GM12872 (cell line): ENCODE measurements around the gene CACNA2D3.

Source experiments
- TF ChIP-seq, protein P1 (sequence below): IDR thresholded peaks from 3 replicates; pipeline ENCODE4 v1.5.1; 2011; ENCODE audit warnings: low read depth, mild to moderate bottlenecking, low read length, moderate library complexity; ENCODE audit not compliant: insufficient read depth

Gene CACNA2D3

DNA sequence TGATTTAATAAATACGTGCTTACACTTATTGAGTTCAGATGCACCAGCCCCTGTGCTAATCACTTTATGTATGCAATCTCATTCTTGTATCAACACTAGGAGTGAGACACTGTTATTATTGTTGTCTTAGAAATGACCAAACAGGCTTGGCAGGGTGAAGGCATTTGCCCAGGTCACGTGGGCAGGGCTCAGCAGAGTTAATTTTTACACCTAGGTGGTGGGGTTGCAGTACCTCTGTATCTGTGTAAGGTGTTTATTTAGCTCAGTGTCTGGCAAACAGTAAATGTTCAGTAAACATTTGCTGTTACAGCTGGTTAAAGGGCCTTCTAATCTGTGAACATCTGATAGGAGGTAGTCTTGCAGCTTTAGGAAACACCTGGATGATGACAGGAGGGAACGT lies 200.0 kb downstream of the CACNA2D3 start:
- TF ChIP-seq, protein P1, sequence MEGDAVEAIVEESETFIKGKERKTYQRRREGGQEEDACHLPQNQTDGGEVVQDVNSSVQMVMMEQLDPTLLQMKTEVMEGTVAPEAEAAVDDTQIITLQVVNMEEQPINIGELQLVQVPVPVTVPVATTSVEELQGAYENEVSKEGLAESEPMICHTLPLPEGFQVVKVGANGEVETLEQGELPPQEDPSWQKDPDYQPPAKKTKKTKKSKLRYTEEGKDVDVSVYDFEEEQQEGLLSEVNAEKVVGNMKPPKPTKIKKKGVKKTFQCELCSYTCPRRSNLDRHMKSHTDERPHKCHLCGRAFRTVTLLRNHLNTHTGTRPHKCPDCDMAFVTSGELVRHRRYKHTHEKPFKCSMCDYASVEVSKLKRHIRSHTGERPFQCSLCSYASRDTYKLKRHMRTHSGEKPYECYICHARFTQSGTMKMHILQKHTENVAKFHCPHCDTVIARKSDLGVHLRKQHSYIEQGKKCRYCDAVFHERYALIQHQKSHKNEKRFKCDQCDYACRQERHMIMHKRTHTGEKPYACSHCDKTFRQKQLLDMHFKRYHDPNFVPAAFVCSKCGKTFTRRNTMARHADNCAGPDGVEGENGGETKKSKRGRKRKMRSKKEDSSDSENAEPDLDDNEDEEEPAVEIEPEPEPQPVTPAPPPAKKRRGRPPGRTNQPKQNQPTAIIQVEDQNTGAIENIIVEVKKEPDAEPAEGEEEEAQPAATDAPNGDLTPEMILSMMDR: no peak

GRCh38 chr3:54324103-54324502 lies 201.8 kb downstream of the CACNA2D3 start:
- TF ChIP-seq, protein P1: no peak

DNA sequence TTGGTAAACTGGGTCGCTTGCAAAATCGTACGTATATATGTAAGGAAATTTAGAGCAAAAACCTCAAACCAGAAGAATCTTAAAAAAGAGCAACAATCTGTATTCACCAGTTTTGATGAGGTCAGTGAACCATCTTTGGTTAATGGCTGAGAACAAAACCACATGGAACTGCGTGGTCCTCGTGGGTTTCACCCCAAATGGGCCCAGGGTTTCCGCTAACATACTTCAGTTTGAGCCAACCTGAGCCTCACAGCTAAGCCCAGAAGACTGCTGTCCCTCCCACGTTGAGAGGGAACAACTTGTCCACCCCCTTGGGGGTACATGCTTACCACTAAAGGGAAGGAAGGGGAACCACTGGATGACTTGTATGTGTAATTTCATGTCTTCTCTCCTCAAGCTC lies 204.6 kb downstream of the CACNA2D3 start:
- TF ChIP-seq, protein P1: no peak

DNA sequence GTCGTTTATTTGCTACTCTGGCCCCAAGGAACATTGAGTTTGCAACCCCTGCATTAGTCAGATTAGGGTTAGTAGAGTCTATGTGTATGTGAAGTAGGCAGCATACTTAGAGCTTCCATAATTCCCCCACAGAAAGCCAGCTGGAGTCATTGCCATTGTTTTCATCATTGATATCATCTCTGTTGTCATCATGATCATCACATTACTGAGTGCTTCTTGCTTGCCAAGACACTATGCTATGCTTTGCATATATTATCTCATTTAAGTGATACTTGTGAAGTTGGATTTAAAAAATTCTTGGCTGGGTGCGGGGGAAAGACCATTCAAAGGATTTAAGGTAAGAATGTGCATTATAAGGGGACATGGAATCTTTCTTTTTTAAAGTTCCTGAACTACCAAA lies 209.0 kb downstream of the CACNA2D3 start:
- TF ChIP-seq, protein P1: no peak

DNA sequence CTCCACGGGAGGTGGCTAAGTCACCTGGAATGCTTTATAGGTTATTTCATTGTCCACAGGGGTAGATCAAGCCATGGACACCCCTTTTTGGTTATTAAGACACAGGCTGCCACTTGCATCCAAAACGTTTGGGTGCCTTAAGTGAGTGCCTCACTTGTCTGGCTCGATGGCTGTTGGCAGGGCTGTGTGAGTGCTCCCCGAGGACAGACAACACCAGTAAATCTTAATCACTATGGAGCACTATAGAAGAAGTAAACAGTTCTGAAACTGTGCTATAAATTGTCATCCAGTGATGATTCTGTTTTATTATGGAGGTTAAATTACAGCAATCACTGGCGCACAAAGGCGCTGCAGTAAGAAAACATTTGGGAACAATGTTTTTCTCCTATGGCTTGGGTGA lies 215.5 kb downstream of the CACNA2D3 start:
- TF ChIP-seq, protein P1: no peak

GRCh38 chr3:54339608-54340007 lies 217.3 kb downstream of the CACNA2D3 start:
- TF ChIP-seq, protein P1: no peak

DNA sequence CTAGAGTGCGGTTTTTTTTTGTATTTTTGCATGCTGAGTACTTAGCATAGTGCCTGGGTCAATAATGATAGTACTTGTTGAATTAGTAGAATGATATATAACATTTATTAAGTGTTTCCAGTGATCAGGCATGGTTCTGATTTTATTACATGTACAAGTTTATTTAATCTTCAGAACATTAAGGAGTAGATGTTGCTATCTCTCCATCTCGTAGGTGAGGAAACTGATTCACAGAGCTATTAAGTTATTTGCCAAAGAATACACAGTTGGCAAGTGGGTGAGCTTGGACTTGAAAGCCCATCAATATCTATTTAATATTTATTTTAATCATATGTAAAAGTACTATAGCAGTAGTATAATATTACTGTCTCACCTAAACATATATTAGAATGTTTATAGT lies 219.5 kb downstream of the CACNA2D3 start:
- TF ChIP-seq, protein P1: no peak

- TF ChIP-seq, protein P1: no peak
Observed at GRCh38 chr3:54342676-54343075, 220.3 kb downstream of the CACNA2D3 start.
